Activated CD4-positive, alpha-beta T cell treated with anti-CD3 and anti-CD28 coated beads, Interleukin-2, amount 50 U/mL, for 4 hours (primary cell): Measurements from ENCODE around the gene MYOD1.

Experiments used
- DNase-seq, 2 experiments: peaks; one replicate each; pipeline ENCODE4 v3.0.0-alpha.2; 2020

MYOD1 gene

GRCh38 chr11:17719028-17719937, at the start of gene MYOD1:
Gene MYOD1, plus strand, starts transcription at chr11:17719571. Its CDS starts 212 bp downstream, at chr11:17719783.
- no peak for DNase-seq

DNA sequence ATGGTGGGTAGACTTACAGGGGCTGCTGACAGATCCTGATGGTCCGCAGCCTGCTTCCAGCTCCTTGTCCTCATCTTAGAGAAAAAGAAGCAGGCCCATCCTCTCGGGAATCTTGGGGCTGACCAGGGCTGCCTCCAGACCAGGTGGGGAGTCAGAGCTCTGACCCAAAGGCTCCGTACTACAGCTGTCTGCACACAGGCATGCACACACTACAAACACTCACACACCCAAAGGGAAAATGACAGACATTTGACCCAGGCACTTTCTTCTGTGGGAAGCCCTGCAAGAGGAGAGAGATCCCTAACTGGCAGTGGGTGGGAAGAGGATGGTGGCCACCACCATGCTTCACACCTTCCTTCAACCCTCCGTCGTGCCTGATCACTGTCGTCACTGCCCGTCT, 46.9 kb upstream of the MYOD1 start:
- DNase-seq: no peak

GRCh38 chr11:17673951-17674350, 45.4 kb upstream of the MYOD1 start:
- no peak for DNase-seq

GRCh38 chr11:17682848-17683247, 36.5 kb upstream of the MYOD1 start:
- DNase-seq: no peak

- DNase-seq: no peak
Observed at GRCh38 chr11:17683377-17684161, 35.8 kb upstream of the MYOD1 start.

- no peak for DNase-seq
Observed at GRCh38 chr11:17684550-17684949, 34.8 kb upstream of the MYOD1 start.

- DNase-seq: no peak
Observed at GRCh38 chr11:17686231-17686980, 33.0 kb upstream of the MYOD1 start.

- no peak for DNase-seq
Observed at GRCh38 chr11:17687946-17688670, 31.3 kb upstream of the MYOD1 start.

DNA sequence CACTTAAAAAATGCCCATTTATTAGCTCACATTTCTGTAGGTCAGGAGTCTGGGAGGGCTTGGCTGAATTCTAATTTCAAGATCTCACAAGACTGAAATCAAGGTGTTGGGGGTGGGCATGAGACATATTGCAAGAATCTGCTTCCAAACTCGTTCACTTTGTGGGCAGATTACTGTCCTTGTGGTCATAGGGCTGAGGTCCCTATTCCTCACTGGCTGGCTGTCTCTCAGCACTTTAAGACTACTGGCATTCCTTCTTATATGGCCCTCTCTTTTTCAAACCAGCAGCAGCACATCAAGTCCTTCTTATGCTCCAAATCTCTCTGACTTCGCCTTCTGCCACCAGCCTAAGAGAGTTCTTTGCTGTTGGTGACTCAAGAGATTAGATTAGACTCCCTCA, 27.8 kb upstream of the MYOD1 start:
- DNase-seq: no peak

DNA sequence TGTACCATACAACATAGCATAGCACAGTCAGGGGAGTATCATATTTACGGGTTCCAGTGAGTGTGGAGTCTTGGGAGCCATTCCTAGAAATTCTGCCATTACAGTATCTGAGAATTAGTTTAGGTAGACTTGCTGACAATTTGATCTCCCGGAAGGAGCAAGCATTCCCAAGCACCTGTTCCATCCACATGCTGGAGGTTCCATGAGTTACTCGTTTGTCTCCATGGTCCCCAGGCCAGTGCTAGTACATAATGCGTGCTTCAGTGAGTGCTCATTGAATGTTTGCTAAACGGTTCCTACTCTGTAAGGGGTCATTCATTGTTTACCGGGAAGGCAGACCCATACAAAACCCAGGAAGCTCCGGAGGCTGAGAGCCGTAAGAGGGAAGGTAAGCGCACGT, 27.4 kb upstream of the MYOD1 start:
- DNase-seq: no peak

GRCh38 chr11:17692931-17693330, 26.4 kb upstream of the MYOD1 start:
- DNase-seq: no peak

DNA sequence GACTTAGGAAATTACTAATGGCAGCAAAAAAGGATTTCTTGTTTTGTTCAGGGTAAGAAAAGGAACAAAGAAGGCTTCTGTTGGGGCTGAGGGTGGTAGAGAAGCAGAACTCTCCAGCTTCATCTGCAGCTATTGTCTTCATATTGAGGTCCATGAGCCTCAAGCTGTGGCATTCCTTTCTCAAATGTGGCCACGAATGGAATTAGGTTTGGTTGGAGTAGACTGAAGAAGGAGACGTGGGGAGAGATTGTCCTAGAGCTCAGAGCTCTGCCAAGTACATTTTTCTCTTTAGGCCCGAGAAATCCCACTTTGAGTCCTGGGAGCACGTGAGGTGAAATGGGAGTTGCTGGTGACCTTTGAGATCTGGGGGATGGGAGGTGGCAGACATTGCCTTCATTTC, 25.8 kb upstream of the MYOD1 start:
- no peak for DNase-seq

- no peak for DNase-seq
Observed at GRCh38 chr11:17694494-17695110, 24.8 kb upstream of the MYOD1 start.

- no peak for DNase-seq
Observed at GRCh38 chr11:17695454-17696441, 23.6 kb upstream of the MYOD1 start.

DNA sequence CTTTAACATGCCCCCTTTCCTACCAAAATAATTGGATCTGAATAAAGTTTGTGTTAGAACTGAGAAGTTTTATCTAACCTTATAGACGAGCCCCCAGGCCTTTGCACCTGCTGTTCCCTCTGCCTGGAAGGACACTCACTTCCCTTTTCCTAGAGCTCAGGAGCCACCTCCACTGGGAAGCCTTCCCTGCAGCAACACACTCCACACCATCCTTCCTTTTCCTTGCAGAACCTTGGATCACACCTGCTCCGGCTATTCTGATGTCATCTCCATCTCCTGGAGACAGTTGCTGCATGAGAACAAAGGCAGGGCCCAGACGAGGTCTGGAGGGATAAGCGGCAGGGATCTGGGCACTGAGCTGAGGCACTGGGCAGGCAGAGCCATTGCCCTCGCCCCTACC, 22.6 kb upstream of the MYOD1 start:
- no peak for DNase-seq

DNA sequence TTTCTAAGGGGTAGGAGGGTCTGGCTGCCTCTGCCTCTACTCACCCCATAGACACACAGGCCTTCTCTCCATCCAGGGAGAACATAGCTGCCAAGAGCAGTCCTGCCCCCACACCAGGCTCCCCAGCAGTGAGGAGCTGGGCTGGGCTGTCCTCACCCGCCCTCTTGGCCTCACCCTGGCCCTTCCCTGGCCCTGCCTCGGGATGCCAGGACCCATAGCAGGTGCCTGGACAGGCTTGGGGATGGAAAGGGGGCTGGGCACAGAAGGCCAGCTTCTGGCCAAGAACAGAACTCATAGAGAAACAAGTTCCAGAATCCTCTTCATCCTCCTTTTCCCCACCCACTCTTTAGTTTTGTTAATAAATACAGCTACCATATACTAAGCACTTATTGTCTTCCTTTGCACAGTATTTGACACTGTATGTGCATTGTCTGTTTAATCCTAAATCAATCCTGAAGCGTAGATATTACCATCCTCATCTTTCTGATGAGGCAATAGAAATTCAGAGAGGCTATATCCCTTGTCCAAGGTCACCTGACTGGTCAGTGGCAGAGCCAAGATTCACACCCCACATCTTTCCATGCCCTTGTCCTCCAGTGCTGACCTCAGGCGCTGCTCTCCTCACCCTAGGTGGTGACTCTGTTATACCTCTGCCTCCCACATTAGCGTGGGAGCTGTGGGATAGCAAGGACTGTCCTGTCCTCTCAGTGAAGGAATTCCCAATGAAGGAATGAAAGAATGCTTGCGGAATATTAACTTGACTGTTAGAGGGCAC, 22.0 kb upstream of the MYOD1 start:
- no peak for DNase-seq

- DNase-seq: no peak
Observed at GRCh38 chr11:17699147-17700114, 19.9 kb upstream of the MYOD1 start.

DNA sequence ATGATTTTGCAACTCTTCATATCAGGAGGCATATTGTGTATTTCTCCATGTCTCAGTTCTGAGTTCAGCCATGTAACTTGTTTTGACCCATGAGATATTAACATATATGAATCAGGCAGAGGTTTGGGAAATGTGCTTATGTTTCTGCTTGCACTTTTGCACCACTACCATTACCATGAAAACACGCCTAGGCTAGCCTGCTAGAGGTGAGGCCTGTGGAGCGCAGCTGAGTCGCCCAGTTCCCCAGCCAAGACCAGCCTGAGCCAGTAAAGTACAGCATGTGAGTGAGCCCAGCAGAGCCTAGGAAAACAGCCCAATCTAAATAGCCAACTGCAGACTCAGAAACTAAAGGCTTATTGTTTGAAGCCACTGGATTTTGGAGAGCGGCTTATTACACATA, 18.4 kb upstream of the MYOD1 start:
- DNase-seq: no peak

DNA sequence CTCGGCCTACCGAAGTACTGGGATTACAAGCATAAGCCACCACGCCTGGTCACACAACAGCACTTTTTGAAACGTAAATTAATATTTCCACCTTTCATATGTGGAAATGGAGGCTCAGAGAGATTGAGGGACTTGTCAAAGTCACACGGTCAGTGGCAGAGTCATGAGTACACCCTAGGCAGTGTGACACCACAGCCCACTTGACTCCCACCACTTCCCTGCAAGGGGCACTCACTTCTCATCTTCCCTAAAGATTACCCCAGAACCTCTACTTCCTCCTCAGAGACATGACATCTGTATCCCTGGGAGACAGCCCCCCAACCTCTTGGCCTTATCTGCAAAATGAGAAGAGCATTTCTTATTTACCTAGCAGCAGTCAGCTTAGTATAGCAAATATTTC, 16.5 kb upstream of the MYOD1 start:
- no peak for DNase-seq
